CD8-positive, alpha-beta memory T cell (primary cell): ENCODE results near the gene ANKRD13B. TPM values are rescaled to one million over a fixed set of nuclear protein-coding genes. Genes with fewer than 3 reads are reported as not detected.
A peak's percentile ranks its signal among the peaks of the same experiment; 100 is the strongest.

Experiments
- CTCF ChIA-PET: fragments of 350-600 bp; sonication (Branson Sonifier 250); formaldehyde crosslinking; loops from one replicate; lab custom pipeline; 2021; ENCODE audit warnings: antibody characterized with exemption; lab: Charles Lee
- POLR2A ChIA-PET: fragments of 350-600 bp; sonication (Branson Sonifier 250); formaldehyde crosslinking; loops from one replicate; lab custom pipeline; 2021; ENCODE audit warnings: antibody characterized with exemption; lab: Charles Lee
- DNase-seq, 5 donors: peaks; one replicate each; pipeline versions ENCODE4 v3.0.0 to v3.0.0-alpha.2; 2020 to 2022; ENCODE audit warnings: mixed read lengths in 1 of 5
- H3K27ac ChIP-seq: one replicate; pipeline ENCODE4 v1.7.0; 2013; ENCODE audit warnings: low read depth, mild to moderate bottlenecking, low read length, moderate library complexity
- H3K27me3 ChIP-seq: 2 replicates; pipeline ENCODE4 v1.7.0; 2013; ENCODE audit warnings: low read length, mild to moderate bottlenecking; ENCODE audit not compliant: insufficient read depth, poor library complexity, severe bottlenecking
- H3K36me3 ChIP-seq: 2 replicates; pipeline ENCODE4 v1.7.0; 2013; ENCODE audit warnings: mild to moderate bottlenecking, low read length, moderate library complexity; ENCODE audit not compliant: insufficient read depth
- H3K4me1 ChIP-seq: 2 replicates; pipeline ENCODE4 v1.7.0; 2013; ENCODE audit warnings: mild to moderate bottlenecking, low read length, moderate library complexity; ENCODE audit not compliant: insufficient read depth
- H3K4me3 ChIP-seq: 2 replicates; pipeline ENCODE4 v1.7.0; 2013; ENCODE audit warnings: mild to moderate bottlenecking, low read length
- H3K9me3 ChIP-seq: 2 replicates; pipeline ENCODE4 v1.7.0; 2013; ENCODE audit warnings: mild to moderate bottlenecking, low read length
- H3K27ac Mint-ChIP-seq, 8 donors: one replicate each; pipeline ENCODE4 v1.8.0; 2020 to 2021; ENCODE audit warnings: mixed read lengths in 8 of 8, mild to moderate bottlenecking in 6 of 8, inconsistent platforms in 3 of 8, moderate library complexity in 3 of 8
- H3K27me3 Mint-ChIP-seq, 2 donors: one replicate each; pipeline ENCODE4 v1.8.0; 2020 to 2021; ENCODE audit warnings: mixed read lengths in 2 of 2, mild to moderate bottlenecking in 1 of 2, moderate library complexity in 1 of 2
- H3K36me3 Mint-ChIP-seq, 3 donors: one replicate each; pipeline ENCODE4 v1.8.0; 2020 to 2021; ENCODE audit warnings: mixed read lengths in 3 of 3, inconsistent platforms in 1 of 3, mild to moderate bottlenecking in 1 of 3
- H3K4me1 Mint-ChIP-seq, 3 donors: one replicate each; pipeline ENCODE4 v1.8.0; 2020 to 2021; ENCODE audit warnings: mixed read lengths in 3 of 3, inconsistent platforms in 1 of 3, mild to moderate bottlenecking in 1 of 3
- H3K4me3 Mint-ChIP-seq, 7 donors: one replicate each; pipeline ENCODE4 v1.8.0; 2020 to 2021; ENCODE audit warnings: mixed read lengths in 7 of 7, mild to moderate bottlenecking in 6 of 7, moderate library complexity in 4 of 7, inconsistent platforms in 2 of 7
- H3K9me3 Mint-ChIP-seq, 5 donors: one replicate each; pipeline ENCODE4 v1.8.0; 2020 to 2022; ENCODE audit warnings: mixed read lengths in 5 of 5, mild to moderate bottlenecking in 3 of 5, moderate library complexity in 2 of 5, inconsistent platforms in 1 of 5
- polyA plus RNA-seq: library from polyadenylated mRNA; unstranded; fragments of 300-500 nt; fragmentation: Illumina TruSeq; gene quantifications from one replicate; pipeline ENCODE4 v1.2.3, GENCODE V29; 2021
- total RNA-seq, 2 experiments: library from RNA; stranded (reverse); gene quantifications; one replicate each; pipeline ENCODE4 v1.2.3, GENCODE V29; 2021

The ANKRD13B gene
- total and polyA plus RNA-seq, 3 experiments from 2014 or later: 0.35 to 21.8 (median 20.8) TPM

DNA sequence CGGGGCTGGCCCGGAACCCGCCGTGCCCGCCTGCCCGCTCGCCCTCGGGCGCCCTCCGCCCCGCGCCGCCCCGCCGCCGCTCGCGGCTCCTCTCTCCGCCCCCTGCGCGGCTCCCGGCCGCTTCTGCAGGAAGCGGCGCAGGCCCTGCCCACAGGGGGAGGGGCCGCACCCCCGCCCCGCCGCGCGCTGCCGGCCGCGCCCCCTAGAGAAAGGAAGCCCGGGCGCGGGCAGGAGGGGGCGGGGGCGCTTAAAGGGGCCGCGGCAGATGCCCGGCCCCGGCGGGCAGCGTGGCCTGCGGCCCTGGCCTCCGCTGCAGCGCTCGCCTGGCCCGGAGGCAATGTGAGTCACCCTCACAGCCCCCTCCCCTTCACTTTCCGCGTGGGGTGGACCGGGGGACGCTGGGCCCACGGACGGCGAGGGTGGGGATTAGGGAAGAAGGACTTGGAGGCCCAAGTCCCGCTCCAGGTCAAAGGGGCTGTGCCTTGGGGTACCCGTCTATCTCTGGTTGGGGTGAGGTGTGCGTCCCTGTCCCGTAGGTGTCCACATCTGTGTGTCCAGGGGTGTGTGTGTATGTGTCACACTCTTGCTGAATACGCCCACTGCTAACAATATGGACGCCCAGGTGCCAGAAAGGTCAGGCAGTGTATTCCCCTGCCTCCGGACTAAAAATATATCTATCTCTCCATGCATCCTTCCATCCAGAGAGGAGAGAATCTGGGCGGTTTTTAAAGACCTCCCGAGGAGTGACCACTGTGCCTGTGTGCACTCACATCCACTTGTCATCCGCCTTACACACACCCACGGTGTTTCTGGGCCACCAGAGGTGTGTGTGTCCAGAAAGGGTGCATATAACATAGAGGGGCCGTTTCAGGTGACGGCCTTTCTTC is 3.2 kb upstream of the ANKRD13B start, which contains the start of gene GIT1:
Gene GIT1 (minus strand): TSS at position 125 of the 887 bp plus-strand sequence. CDS start 270 bp downstream, outside the sequence.
- POLR2A ChIA-PET: interaction anchor here (0.9 to 2.0 kb wide), 2 partner anchors 26 kb away, joined by 3 to 18 read pairs; no protein-coding TSS in a partner anchor
- H3K9me3 Mint-ChIP-seq: no peaks in the 10 kb centered on the region
- H3K27ac Mint-ChIP-seq: peak within 1 kb of the TSS in 7 of 8 donors; percentile 83 to 97 (median 95)

GRCh38 chr17:29590411-29591145 is 2.4 kb upstream of the ANKRD13B start:
- Histone ChIP-seq H3K4me3 (peak overlapping the region; percentile 88), H3K27me3 (no peaks in the 10 kb centered on the region), H3K27ac (no peak overlapping the region), H3K9me3 (no peaks in the 10 kb centered on the region), H3K4me1 (peaks cover 68% of the 10 kb centered on the region), H3K36me3 (no peaks in the 10 kb centered on the region)
- Mint-ChIP-seq H3K4me1 (peaks cover 50 to 70% (median 60%) of the 10 kb centered on the region in 3 donors), H3K4me3 (peak overlapping the region; percentile 87 to 94 (median 89)), H3K9me3 (no peaks in the 10 kb centered on the region), H3K27me3 (no peaks in the 10 kb centered on the region), H3K36me3 (peaks cover 0 to 4% (median 1%) of the 10 kb centered on the region in 3 donors), H3K27ac (peak overlapping the region in 6 of 8 donors; percentile 56 to 93 (median 84))
- ChIA-PET CTCF (interaction anchor here (1.0 to 6.2 kb wide), 8 partner anchors 10 to 221 kb away, joined by 3 to 113 read pairs (median 16); partner anchors contain the start of genes ABHD15 and TP53I13), POLR2A (interaction anchor here (0.6 to 1.8 kb wide), 5 partner anchors 9 to 245 kb away, joined by 3 to 11 read pairs (median 4); no protein-coding TSS in a partner anchor)
- DNase-seq: peak in 1 of 5 donors; percentile 40

More for the DNA sequence above, 3.2 kb upstream of the ANKRD13B start, which contains the start of gene GIT1:
- peaks cover 57 to 78% (median 68%) of the 10 kb centered on the region in 3 donors for H3K4me1 Mint-ChIP-seq
- peak; percentile 80 to 88 (median 82) for DNase-seq
- H3K27ac ChIP-seq: peak within 1 kb of the TSS; percentile 59
- no peaks in the 10 kb centered on the region for H3K9me3 ChIP-seq
- H3K4me3 ChIP-seq: peak within 1 kb of the TSS; percentile 88
- peak within 1 kb of the TSS; percentile 89 to 95 (median 93) for H3K4me3 Mint-ChIP-seq
- H3K4me1 ChIP-seq: peaks cover 76% of the 10 kb centered on the region
- H3K36me3 ChIP-seq: no peaks in the 10 kb centered on the region
- CTCF ChIA-PET: interaction anchor here (2.3 to 26.2 kb wide), 2 partner anchors 17 to 23 kb away, joined by 7 to 436 read pairs; no protein-coding TSS in a partner anchor
- no peaks in the 10 kb centered on the region for H3K27me3 ChIP-seq
- H3K27me3 Mint-ChIP-seq: no peaks in the 10 kb centered on the region
- H3K36me3 Mint-ChIP-seq: peaks cover 0 to 4% (median 1%) of the 10 kb centered on the region in 3 donors

- Mint-ChIP-seq H3K4me1 (peaks cover 46 to 63% (median 54%) of the 10 kb centered on the region in 3 donors), H3K27me3 (no peaks in the 10 kb centered on the region), H3K9me3 (no peaks in the 10 kb centered on the region), H3K27ac (peak overlapping the region in 3 of 8 donors; percentile 33 to 80 (median 51)), H3K36me3 (peaks cover 0 to 4% (median 1%) of the 10 kb centered on the region in 3 donors), H3K4me3 (peak overlapping the region; percentile 76 to 90 (median 87))
- H3K27ac ChIP-seq: no peak overlapping the region
- ChIA-PET POLR2A (interaction anchor here (0.9 to 2.2 kb wide), 6 partner anchors 10 to 26 kb away, joined by 3 to 11 read pairs (median 5); no protein-coding TSS in a partner anchor), CTCF (interaction anchor here (0.7 to 6.2 kb wide), 11 partner anchors 9 to 339 kb away, joined by 3 to 113 read pairs (median 11); partner anchors contain the start of genes ABHD15, SSH2 and TP53I13)
- H3K9me3 ChIP-seq: no peaks in the 10 kb centered on the region
- peak in 1 of 5 donors; percentile 34 for DNase-seq
- peaks cover 61% of the 10 kb centered on the region for H3K4me1 ChIP-seq
- H3K36me3 ChIP-seq: no peaks in the 10 kb centered on the region
- no peaks in the 10 kb centered on the region for H3K27me3 ChIP-seq
- peak overlapping the region; percentile 49 for H3K4me3 ChIP-seq
These were observed 1.7 kb upstream of the ANKRD13B start for GRCh38 chr17:29591146-29591736.

- no peaks in the 10 kb centered on the region for H3K27me3 ChIP-seq
- peak overlapping the region; percentile 49 for H3K4me3 ChIP-seq
- Mint-ChIP-seq H3K4me1 (peaks cover 41 to 56% (median 47%) of the 10 kb centered on the region in 3 donors), H3K27ac (peak overlapping the region in 6 of 8 donors; percentile 29 to 85 (median 54)), H3K27me3 (no peaks in the 10 kb centered on the region), H3K36me3 (peaks cover 0 to 4% (median 1%) of the 10 kb centered on the region in 3 donors), H3K9me3 (no peaks in the 10 kb centered on the region), H3K4me3 (peak overlapping the region; percentile 76 to 90 (median 87))
- ChIA-PET POLR2A (interaction anchor here (0.6 to 2.2 kb wide), 9 partner anchors 10 to 25 kb away, joined by 3 to 20 read pairs (median 8); partner anchors contain the start of gene TP53I13), CTCF (interaction anchor here (0.7 to 6.2 kb wide), 12 partner anchors 9 to 339 kb away, joined by 3 to 113 read pairs (median 10); partner anchors contain the start of genes ABHD15, SSH2 and TP53I13)
- peak; percentile 65 to 83 (median 72) for DNase-seq
- H3K9me3 ChIP-seq: no peaks in the 10 kb centered on the region
- no peak overlapping the region for H3K27ac ChIP-seq
- H3K4me1 ChIP-seq: peaks cover 55% of the 10 kb centered on the region
- no peaks in the 10 kb centered on the region for H3K36me3 ChIP-seq
These were observed 959 bp upstream of the ANKRD13B start for GRCh38 chr17:29591737-29592608.

- Mint-ChIP-seq H3K36me3 (peaks cover 0 to 1% (median 0%) of the 10 kb centered on the region in 3 donors), H3K4me3 (peak overlapping the region; percentile 61 to 90 (median 74)), H3K9me3 (no peaks in the 10 kb centered on the region), H3K4me1 (peaks cover 29 to 40% (median 34%) of the 10 kb centered on the region in 3 donors), H3K27ac (peak overlapping the region in 1 of 8 donors; percentile 47), H3K27me3 (no peaks in the 10 kb centered on the region)
- H3K36me3 ChIP-seq: no peaks in the 10 kb centered on the region
- DNase-seq: peak in 1 of 5 donors; percentile 36
- no peaks in the 10 kb centered on the region for H3K27me3 ChIP-seq
- ChIA-PET CTCF (interaction anchor here (0.8 to 6.2 kb wide), 6 partner anchors 10 to 224 kb away, joined by 3 to 113 read pairs (median 22); no protein-coding TSS in a partner anchor), POLR2A (interaction anchor here (1.0 to 2.2 kb wide), 5 partner anchors 22 to 29 kb away, joined by 3 to 20 read pairs (median 9); partner anchors contain the start of genes CORO6 and TP53I13)
- peak overlapping the region; percentile 43 for H3K4me3 ChIP-seq
- no peaks in the 10 kb centered on the region for H3K9me3 ChIP-seq
- H3K4me1 ChIP-seq: peaks cover 39% of the 10 kb centered on the region
- H3K27ac ChIP-seq: no peak overlapping the region
These were observed 923 bp downstream of the ANKRD13B start for GRCh38 chr17:29593591-29594518.
